ENCODE measurements around the gene TCHP.
A peak's percentile ranks its signal among the peaks of the same experiment; 100 is the strongest.

Gene TCHP

DNA sequence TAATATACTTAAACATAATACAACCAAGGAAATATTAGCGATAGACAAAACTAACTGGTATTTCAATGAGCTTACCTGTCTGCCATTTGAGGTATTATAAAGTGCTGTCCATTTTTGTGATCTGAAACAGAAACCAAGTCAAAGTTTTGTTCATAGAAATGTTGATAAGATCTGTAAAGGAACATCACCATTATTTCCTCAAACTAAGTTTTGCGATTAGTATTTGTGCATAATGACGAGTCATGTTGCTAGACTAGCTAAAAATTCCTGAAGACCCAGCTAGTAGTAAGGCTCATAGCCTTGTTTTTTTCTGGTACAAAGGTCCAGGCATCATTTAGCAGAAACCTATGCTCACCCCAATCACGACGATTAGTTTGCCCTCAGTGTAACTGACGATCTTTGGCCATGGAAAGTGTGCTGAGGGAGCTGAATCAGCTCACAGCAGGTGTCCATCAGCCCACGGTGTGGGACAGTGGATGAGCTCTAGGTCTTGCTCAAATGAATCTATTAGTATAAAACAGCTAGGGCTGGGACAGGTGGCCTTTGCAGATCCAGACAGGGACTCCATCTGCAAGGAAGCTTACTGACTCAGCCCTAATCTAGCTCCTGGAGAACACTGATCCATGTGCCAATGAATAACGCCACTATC lies 67.4 kb downstream of the TCHP start:
- peak in 1 of 2 experiments; percentile 3 for DNase-seq
